NT2/D1 (cell line): ENCODE results near the gene C10orf90.

Source experiments
- DNase-seq: peaks from one replicate; pipeline ENCODE4 v3.0.0-alpha.2; 2011; ENCODE audit warnings: low read depth, low spot score
- H3K27me3 ChIP-seq: 2 replicates; pipeline ENCODE4 v1.6.0; 2011; ENCODE audit warnings: mild to moderate bottlenecking; ENCODE audit not compliant: insufficient read length, insufficient read depth
- H3K36me3 ChIP-seq: 2 replicates; pipeline ENCODE4 v1.6.1; 2011; ENCODE audit warnings: mild to moderate bottlenecking, low read length, mixed read lengths; ENCODE audit not compliant: insufficient read depth, insufficient read length
- H3K4me1 ChIP-seq: 2 replicates; pipeline ENCODE4 v1.5.1; 2011; ENCODE audit not compliant: insufficient read depth, insufficient read length
- H3K4me3 ChIP-seq: 2 replicates; pipeline ENCODE4 v1.5.1; 2011; ENCODE audit warnings: low read depth; ENCODE audit not compliant: insufficient read length
- H3K9ac ChIP-seq: 2 replicates; pipeline ENCODE4 v1.6.0; 2011; ENCODE audit warnings: low read depth; ENCODE audit not compliant: insufficient read length
- H3K9me3 ChIP-seq: 2 replicates; pipeline ENCODE4 v1.5.1; 2011; ENCODE audit warnings: mild to moderate bottlenecking, low read length; ENCODE audit not compliant: insufficient read depth
- SUZ12 ChIP-seq: IDR thresholded peaks from 2 replicates; pipeline ENCODE4 v1.6.1; 2011; ENCODE audit not compliant: insufficient read length, insufficient read depth; ENCODE audit errors: extremely low read depth
- YY1 ChIP-seq: IDR thresholded peaks from 2 replicates; pipeline ENCODE4 v1.6.1; 2011; ENCODE audit not compliant: insufficient read length, insufficient read depth
- ZNF274 ChIP-seq: IDR thresholded peaks from 2 replicates; pipeline ENCODE4 v1.6.1; 2011; ENCODE audit warnings: mild to moderate bottlenecking, low read depth, low read length

Gene C10orf90

DNA sequence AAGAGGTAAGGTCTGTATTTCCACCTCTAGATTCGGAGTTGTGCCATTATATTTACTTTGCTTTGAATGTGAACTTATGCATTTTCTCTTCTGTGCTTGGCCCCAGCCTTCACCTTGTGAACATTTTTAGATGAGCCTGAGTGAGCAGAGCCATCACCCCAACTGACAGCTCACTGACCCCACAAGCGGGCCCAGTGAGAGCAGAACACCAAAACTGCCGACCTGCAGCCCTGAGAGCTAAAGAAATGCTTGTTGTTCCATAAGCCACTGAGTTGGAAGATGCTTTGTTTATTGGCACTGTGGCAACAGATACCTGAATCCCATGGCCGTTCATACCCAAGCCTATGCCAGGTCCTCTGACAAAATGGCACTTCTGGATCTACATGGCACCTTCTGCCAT lies 37.8 kb downstream of the C10orf90 start:
- no peak for TF ChIP-seq ZNF274
- TF ChIP-seq YY1 = no peak
- TF ChIP-seq SUZ12 = no peak
- no peaks in the 10 kb centered on the region for H3K4me1 ChIP-seq
- no peak overlapping the region for H3K9ac ChIP-seq

DNA sequence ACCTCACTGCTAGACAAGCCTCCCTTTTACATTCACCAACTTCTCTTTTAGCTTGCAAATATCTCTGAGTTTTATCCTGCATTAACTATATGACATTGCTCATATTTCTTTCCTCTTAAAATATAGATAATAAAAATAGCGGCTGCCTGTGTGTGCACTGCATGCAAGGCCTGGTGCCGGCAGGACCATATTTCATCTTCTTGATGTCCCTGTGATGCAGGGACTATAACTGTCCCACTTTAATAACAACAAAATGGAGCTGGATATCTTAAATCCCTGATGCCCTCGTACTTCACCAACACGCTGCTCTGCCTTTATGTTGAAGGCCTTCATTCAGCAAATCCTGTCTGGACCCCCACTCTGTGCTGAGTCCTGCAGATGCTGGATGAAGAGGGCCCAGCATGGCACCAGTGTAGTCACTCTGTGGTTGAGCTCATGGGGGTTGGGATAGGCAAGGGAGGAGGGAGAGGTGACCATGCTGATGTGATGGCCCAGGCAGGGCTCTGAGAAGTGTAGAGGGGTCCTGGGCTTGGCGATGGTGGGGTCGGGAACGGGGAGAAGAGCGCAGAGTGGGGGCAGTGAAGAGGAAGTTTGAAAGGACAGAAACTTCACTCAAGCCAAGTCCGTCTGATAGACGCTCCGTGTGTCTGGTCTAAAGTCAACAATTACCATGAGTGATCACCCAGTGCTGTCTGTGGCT lies 40.4 kb downstream of the C10orf90 start:
- H3K27me3 ChIP-seq = no peaks in the 10 kb centered on the region
- TF ChIP-seq YY1 (no peak), ZNF274 (no peak), SUZ12 (no peak)
- H3K4me1 ChIP-seq = no peaks in the 10 kb centered on the region
- no peaks in the 10 kb centered on the region for H3K36me3 ChIP-seq
- H3K4me3 ChIP-seq = no peak overlapping the region
- H3K9ac ChIP-seq = no peak overlapping the region
- DNase-seq = no peak
- no peaks in the 10 kb centered on the region for H3K9me3 ChIP-seq

More for the DNA sequence above, 37.8 kb downstream of the C10orf90 start:
- DNase-seq = no peak
- H3K9me3 ChIP-seq = no peaks in the 10 kb centered on the region
- H3K27me3 ChIP-seq = no peaks in the 10 kb centered on the region
- H3K4me3 ChIP-seq = no peak overlapping the region
- no peaks in the 10 kb centered on the region for H3K36me3 ChIP-seq

DNA sequence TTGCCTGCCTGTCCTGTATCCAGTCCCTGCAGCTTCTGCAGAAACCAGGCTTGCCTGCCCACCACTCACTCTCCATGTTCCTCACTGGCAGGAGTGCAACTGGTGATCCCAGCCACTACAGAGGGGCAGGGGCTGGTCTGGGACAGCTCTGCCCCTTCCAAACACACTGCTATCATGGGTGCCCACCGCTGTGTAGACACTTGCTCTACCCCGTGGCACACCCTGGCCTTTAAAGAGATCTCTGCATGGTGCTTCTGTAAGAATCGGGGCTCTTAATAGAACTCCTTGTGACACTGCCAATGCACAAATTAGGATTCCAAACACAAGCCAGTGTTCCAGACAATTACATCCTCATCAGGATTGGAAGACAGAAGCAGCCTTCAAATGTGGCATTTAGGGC lies 41.7 kb downstream of the C10orf90 start:
- Histone ChIP-seq H3K9ac (no peak overlapping the region), H3K9me3 (no peaks in the 10 kb centered on the region), H3K4me1 (no peaks in the 10 kb centered on the region), H3K36me3 (no peaks in the 10 kb centered on the region), H3K27me3 (no peaks in the 10 kb centered on the region), H3K4me3 (no peak overlapping the region)
- no peak for DNase-seq
- TF ChIP-seq YY1 (no peak), SUZ12 (no peak), ZNF274 (no peak)

DNA sequence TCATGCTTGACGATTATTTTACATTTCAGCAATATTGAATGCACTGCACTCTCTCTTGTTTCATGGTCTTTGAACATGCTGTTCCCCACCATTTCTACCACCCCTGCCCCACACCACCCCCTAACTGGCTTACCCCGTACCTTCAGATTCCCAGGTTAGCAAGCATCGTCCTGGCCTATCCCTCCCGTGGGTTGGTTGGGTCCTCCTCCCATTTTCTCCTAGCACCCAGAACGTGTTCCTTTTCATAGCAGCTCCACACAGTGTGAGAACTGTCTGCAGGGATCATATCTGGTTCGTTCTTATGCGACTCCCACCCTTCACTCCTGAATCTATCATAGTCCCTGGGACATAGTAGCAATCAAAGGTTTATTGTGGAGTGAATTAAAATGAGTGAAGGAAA lies 48.6 kb downstream of the C10orf90 start:
- no peaks in the 10 kb centered on the region for H3K27me3 ChIP-seq
- TF ChIP-seq ZNF274 = no peak
- no peak for TF ChIP-seq SUZ12
- no peaks in the 10 kb centered on the region for H3K36me3 ChIP-seq
- H3K9me3 ChIP-seq = no peaks in the 10 kb centered on the region
- H3K9ac ChIP-seq = no peak overlapping the region
- no peaks in the 10 kb centered on the region for H3K4me1 ChIP-seq
- H3K4me3 ChIP-seq = no peak overlapping the region
- no peak for DNase-seq

DNA sequence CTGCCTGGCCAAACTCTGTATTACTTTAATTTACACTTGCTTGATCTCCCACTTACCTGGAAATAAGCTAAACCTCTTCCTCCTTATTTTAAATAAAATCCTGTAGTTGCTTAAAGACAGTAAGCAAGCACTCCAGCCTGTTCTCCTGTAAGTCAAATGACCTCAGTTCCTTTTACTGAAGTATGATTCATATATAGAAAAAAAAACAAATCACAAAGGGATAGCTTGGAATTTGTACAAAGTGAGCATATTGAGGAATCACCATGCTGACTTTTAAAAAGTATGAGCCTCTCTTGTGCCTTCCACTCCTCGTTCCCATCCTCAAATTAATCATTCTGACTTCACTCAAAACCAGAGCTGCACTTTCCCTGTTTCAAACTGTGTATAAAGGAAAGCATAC lies 52.0 kb downstream of the C10orf90 start:
- Histone ChIP-seq H3K4me1 (no peaks in the 10 kb centered on the region), H3K27me3 (no peaks in the 10 kb centered on the region), H3K9me3 (no peaks in the 10 kb centered on the region), H3K36me3 (no peaks in the 10 kb centered on the region), H3K4me3 (no peak overlapping the region), H3K9ac (no peak overlapping the region)
- no peak for DNase-seq
- no peak for TF ChIP-seq YY1
- no peak for TF ChIP-seq ZNF274
- no peak for TF ChIP-seq SUZ12

DNA sequence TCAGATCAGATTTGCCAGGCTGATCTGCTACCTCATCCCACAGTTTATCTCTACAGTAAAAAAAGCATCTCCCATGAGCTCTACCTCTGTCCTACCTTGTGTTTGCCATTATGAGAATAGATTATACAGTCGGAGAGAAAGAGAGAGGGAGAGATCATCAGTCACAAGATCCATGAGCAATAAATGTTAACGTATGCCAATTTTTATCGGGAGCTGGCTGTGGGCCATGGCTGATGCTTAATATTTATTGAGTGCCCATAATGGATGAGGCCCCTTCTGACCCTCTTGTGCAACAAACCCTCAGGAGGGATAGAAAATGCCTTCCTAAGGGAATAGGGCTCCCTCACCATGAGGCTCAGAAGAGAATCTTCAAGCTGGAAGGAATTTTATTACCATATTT lies 52.8 kb downstream of the C10orf90 start:
- H3K27me3 ChIP-seq = no peaks in the 10 kb centered on the region
- TF ChIP-seq SUZ12 (no peak), ZNF274 (no peak), YY1 (no peak)
- no peaks in the 10 kb centered on the region for H3K9me3 ChIP-seq

DNA sequence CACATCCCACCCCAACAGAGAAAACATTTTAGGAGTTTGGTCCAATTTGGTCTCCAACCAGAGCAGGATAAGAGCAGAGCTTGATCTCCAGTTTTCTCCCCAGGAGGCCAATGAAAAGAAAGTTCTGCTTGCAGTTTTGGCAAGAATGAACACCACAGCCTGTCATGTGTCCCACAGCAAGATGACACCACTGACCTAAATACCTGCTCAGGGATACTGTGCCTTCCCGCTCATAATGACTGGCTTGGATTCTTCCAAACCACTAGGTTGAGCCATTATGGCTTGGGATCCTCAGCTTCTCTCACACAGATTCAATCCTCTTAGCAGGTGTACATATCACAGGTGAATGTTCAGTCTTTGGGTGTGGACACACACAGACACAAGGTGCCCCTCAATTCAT lies 53.3 kb downstream of the C10orf90 start:
- H3K27me3 ChIP-seq = no peaks in the 10 kb centered on the region
- H3K4me3 ChIP-seq = no peak overlapping the region
- no peaks in the 10 kb centered on the region for H3K4me1 ChIP-seq
- no peak overlapping the region for H3K9ac ChIP-seq
- no peak for DNase-seq
- TF ChIP-seq ZNF274 (no peak), SUZ12 (no peak), YY1 (no peak)
- H3K9me3 ChIP-seq = no peaks in the 10 kb centered on the region
- no peaks in the 10 kb centered on the region for H3K36me3 ChIP-seq

More for the DNA sequence above, 52.8 kb downstream of the C10orf90 start:
- Histone ChIP-seq H3K4me3 (no peak overlapping the region), H3K4me1 (no peaks in the 10 kb centered on the region), H3K9ac (no peak overlapping the region), H3K36me3 (no peaks in the 10 kb centered on the region)
- no peak for DNase-seq

DNA sequence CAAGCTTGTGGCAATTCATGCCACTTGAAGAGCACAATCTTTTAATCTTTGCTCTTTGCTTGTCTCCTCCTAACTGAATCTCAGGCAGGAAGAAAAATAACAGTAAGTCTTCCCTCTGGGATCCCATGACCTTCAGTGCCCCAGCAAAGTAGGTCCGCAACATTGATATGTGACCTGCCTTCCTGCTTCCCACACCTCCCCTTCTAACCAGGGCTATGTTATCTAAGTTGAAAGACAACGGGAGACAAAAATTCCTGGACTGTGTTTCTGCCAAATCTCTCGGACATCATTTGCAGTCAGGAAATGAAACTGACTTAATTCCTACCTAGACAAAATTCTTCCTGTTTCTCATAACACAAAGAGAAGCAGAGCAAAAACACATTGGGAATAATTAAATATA lies 53.8 kb downstream of the C10orf90 start:
- H3K27me3 ChIP-seq = no peaks in the 10 kb centered on the region
- no peak overlapping the region for H3K4me3 ChIP-seq
- DNase-seq = no peak

More for the DNA sequence above, 53.8 kb downstream of the C10orf90 start:
- no peak for TF ChIP-seq YY1
- TF ChIP-seq SUZ12 = no peak
- no peak for TF ChIP-seq ZNF274
- Histone ChIP-seq H3K9me3 (no peaks in the 10 kb centered on the region), H3K36me3 (no peaks in the 10 kb centered on the region), H3K4me1 (no peaks in the 10 kb centered on the region), H3K9ac (no peak overlapping the region)
